Spleen (tissue), 7 donors: ENCODE data around the gene TMEM132D.

ENCODE experiments used
- POLR2A ChIP-seq, 3 donors: fragments of 450-650 bp; IDR thresholded peaks; one replicate each; pipeline ENCODE4 v1.5.1; 2017; ENCODE audit warnings: antibody characterized with exemption in 3 of 3, mild to moderate bottlenecking in 1 of 3
- TF ChIP-seq, protein P1 (sequence below), 11 experiments: fragments of 200-600 bp in 7 of 11; fragments of 450-650 bp in 4 of 11; sonication (generic) in 4 of 11; IDR thresholded peaks in 8 of 11; conservative IDR thresholded peaks in 3 of 11; 1 replicate in 7 of 11; 2 replicates in 4 of 11; pipeline versions ENCODE4 v1.4.0 to v1.8.0; 2016 to 2021; ENCODE audit warnings: antibody characterized with exemption in 11 of 11, inconsistent platforms in 4 of 11, mild to moderate bottlenecking in 1 of 11
- donor health status: DM: no; HTN: no; CAD: no; lungs with moderate emphysema.
- donor health status: DM: no; HTN: no; CAD: no.
- donor health status: DM: no; HTN: no; CAD: no.

- TF ChIP-seq POLR2A (IDR thresholded peaks at IDR 0.05): no peak
- TF ChIP-seq, protein P1, sequence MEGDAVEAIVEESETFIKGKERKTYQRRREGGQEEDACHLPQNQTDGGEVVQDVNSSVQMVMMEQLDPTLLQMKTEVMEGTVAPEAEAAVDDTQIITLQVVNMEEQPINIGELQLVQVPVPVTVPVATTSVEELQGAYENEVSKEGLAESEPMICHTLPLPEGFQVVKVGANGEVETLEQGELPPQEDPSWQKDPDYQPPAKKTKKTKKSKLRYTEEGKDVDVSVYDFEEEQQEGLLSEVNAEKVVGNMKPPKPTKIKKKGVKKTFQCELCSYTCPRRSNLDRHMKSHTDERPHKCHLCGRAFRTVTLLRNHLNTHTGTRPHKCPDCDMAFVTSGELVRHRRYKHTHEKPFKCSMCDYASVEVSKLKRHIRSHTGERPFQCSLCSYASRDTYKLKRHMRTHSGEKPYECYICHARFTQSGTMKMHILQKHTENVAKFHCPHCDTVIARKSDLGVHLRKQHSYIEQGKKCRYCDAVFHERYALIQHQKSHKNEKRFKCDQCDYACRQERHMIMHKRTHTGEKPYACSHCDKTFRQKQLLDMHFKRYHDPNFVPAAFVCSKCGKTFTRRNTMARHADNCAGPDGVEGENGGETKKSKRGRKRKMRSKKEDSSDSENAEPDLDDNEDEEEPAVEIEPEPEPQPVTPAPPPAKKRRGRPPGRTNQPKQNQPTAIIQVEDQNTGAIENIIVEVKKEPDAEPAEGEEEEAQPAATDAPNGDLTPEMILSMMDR (IDR thresholded peaks at IDR 0.05 in 8 of 11, conservative IDR thresholded peaks at IDR 0.05 in 3 of 11): no peak
These were observed 362.9 kb downstream of the TMEM132D start for GRCh38 chr12:129540954-129541353.
